Upper lobe of left lung (tissue), 6 donors: Measurements from ENCODE around the gene MACROD2. TPM values are rescaled to one million over a fixed set of nuclear protein-coding genes. Genes with fewer than 3 reads are reported as not detected.
A peak's percentile ranks its signal among the peaks of the same experiment; 100 is the strongest.

Source experiments
- ATAC-seq, 2 donors: fragments of 200-7000 bp; cut with Tn5 transposase; one replicate each; pipeline ENCODE4 v1.9.1; 2022; ENCODE audit warnings: mild to moderate bottlenecking in 2 of 2, moderate library complexity in 2 of 2; ENCODE audit not compliant: low FRiP score in 2 of 2
- DNase-seq, 2 donors: peaks; one replicate each; pipeline ENCODE4 v3.0.0-alpha.2; 2019 to 2020
- H3K27ac ChIP-seq, 4 donors: fragments of 200-600 bp; sonication (generic); one replicate each; pipeline ENCODE4 v1.5.1; 2016 to 2019
- H3K27me3 ChIP-seq, 4 donors: fragments of 200-600 bp; sonication (generic); one replicate each; pipeline ENCODE4 v1.5.1; 2017 to 2019
- H3K36me3 ChIP-seq, 4 donors: fragments of 200-600 bp; sonication (generic); one replicate each; pipeline ENCODE4 v1.5.1; 2016 to 2019
- H3K4me1 ChIP-seq, 4 donors: fragments of 200-600 bp; sonication (generic); one replicate each; pipeline ENCODE4 v1.5.1; 2018 to 2019
- H3K4me3 ChIP-seq, 4 donors: fragments of 200-600 bp; sonication (generic); one replicate each; pipeline ENCODE4 v1.5.1; 2017 to 2019; ENCODE audit warnings: mild to moderate bottlenecking in 2 of 4, moderate library complexity in 1 of 4
- H3K9me3 ChIP-seq, 4 donors: fragments of 200-600 bp; sonication (generic); one replicate each; pipeline ENCODE4 v1.5.1; 2018 to 2019
- CTCF ChIP-seq, 6 experiments: fragments of 450-650 bp in 4 of 6; fragments of 200-600 bp in 2 of 6; sonication (generic) in 2 of 6; IDR thresholded peaks; one replicate each; pipeline ENCODE4 v1.5.1; 2016 to 2019; ENCODE audit warnings: antibody characterized with exemption in 6 of 6
- EP300 ChIP-seq, 4 donors: sonication (generic); formaldehyde crosslinking; IDR thresholded peaks; one replicate each; pipeline ENCODE4 v1.5.1; 2017; ENCODE audit warnings: antibody characterized with exemption in 4 of 4, control low read depth in 2 of 4
- POLR2A ChIP-seq, 4 donors: fragments of 450-650 bp; IDR thresholded peaks; one replicate each; pipeline ENCODE4 v1.5.1; 2016 to 2017; ENCODE audit warnings: antibody characterized with exemption in 4 of 4, mild to moderate bottlenecking in 2 of 4
- POLR2AphosphoS5 ChIP-seq, 2 donors: sonication (generic); formaldehyde crosslinking; IDR thresholded peaks; one replicate each; pipeline ENCODE4 v1.5.1; 2017; ENCODE audit warnings: antibody characterized with exemption in 2 of 2
- WGBS, 2 donors: methylation state at CpG; one replicate each; pipeline ENCODE4 v1.1.5; 2017 to 2018; 5-methylcytosine and 5-hydroxymethylcytosine counted together
- total RNA-seq, 6 donors: library from RNA; depleted of rRNA in 4 of 6; stranded (reverse); fragments of >200 nt in 4 of 6; gene quantifications; one replicate each; pipeline versions ENCODE4 v1.1.0 to v1.2.1, GENCODE V29; 2016 to 2021
- donor health status: DM: no; HTN: no; CAD: no; lungs with moderate emphysema.
- donor health status: DM: no; HTN: yes; CAD: no; lungs with severe emphysema.

MACROD2 gene
- total RNA-seq, 6 donors from 2014 or later: 20.7 to 84.3 (median 36.3) TPM

- H3K27ac ChIP-seq: no peak overlapping the region
- H3K4me3 ChIP-seq: no peak overlapping the region
- no peak for DNase-seq
- no peaks in the 10 kb centered on the region for H3K36me3 ChIP-seq
- no peaks in the 10 kb centered on the region for H3K9me3 ChIP-seq
- no peaks in the 10 kb centered on the region for H3K4me1 ChIP-seq
- 40 to 52% methylated on average over 4 of the region's 4 CpGs for WGBS, 2 donors
- H3K27me3 ChIP-seq: no peaks in the 10 kb centered on the region
- ATAC-seq: no peak
- TF ChIP-seq CTCF (IDR thresholded peaks at IDR 0.05) (no peak), POLR2A (IDR thresholded peaks at IDR 0.05) (no peak), POLR2AphosphoS5 (IDR thresholded peaks at IDR 0.05) (no peak), EP300 (IDR thresholded peaks at IDR 0.05) (no peak)
Measured at GRCh38 chr20:15919118-15919517, 1923.8 kb downstream of the MACROD2 start.

- ATAC-seq (peak in 1 of 2 donors; percentile 16), DNase-seq (no peak)
- WGBS, 2 donors: 74 to 89% methylated on average over 3 to 4 of the region's 4 CpGs
- Histone ChIP-seq H3K9me3 (no peaks in the 10 kb centered on the region), H3K27me3 (no peaks in the 10 kb centered on the region), H3K36me3 (no peaks in the 10 kb centered on the region), H3K27ac (no peak overlapping the region), H3K4me1 (no peaks in the 10 kb centered on the region), H3K4me3 (no peak overlapping the region)
- TF ChIP-seq CTCF (IDR thresholded peaks at IDR 0.05): no peak
- TF ChIP-seq POLR2A (IDR thresholded peaks at IDR 0.05): no peak
- no peak for TF ChIP-seq POLR2AphosphoS5 (IDR thresholded peaks at IDR 0.05)
- no peak for TF ChIP-seq EP300 (IDR thresholded peaks at IDR 0.05)
Measured at GRCh38 chr20:15921930-15922329, 1926.6 kb downstream of the MACROD2 start.

- H3K36me3 ChIP-seq: no peaks in the 10 kb centered on the region
- DNase-seq (no peak), ATAC-seq (no peak)
- no peak overlapping the region for H3K27ac ChIP-seq
- no peaks in the 10 kb centered on the region for H3K9me3 ChIP-seq
- no peaks in the 10 kb centered on the region for H3K27me3 ChIP-seq
- H3K4me3 ChIP-seq: no peak overlapping the region
- H3K4me1 ChIP-seq: no peaks in the 10 kb centered on the region
- WGBS, 2 donors: 83 to 92% methylated on average over 1 of the region's 1 CpG
- TF ChIP-seq EP300 (IDR thresholded peaks at IDR 0.05): no peak
- no peak for TF ChIP-seq POLR2A (IDR thresholded peaks at IDR 0.05)
- TF ChIP-seq CTCF (IDR thresholded peaks at IDR 0.05): no peak
- TF ChIP-seq POLR2AphosphoS5 (IDR thresholded peaks at IDR 0.05): no peak
Measured at GRCh38 chr20:15922556-15922955, 1927.2 kb downstream of the MACROD2 start.

DNA sequence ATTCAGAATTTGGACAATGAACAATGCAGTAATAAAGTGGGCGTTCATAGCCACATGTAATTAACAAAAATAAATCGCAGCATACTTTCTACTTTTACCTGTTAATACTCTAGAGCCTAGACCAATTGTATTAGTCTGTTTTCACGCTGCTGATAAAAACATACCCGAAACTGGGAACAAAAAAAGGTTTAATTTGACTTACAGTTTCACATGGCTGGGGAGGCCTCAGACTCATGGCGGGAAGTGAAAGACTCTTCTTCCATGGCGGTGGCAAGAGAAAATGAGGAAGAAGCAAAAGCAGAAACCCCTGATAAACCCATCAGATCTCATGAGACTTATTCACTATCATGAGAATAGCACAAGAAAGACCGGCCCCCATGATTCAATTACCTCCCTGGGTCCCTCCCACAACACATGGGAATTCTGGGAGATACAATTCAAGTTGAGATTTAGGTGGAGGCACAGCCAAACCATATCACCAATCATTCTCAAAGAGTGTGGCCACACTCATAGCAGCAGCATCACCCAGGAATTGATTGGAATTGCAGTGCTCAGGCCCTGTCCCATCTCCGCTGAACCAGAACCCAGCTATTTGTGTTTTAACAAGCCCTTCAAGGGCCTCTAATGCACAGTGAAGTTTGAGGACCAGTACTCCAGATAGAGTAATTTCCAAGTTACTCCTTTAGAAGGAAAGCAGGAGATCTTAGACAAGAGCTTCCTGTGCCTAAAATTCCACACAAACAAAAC lies 1927.9 kb downstream of the MACROD2 start:
- no peaks in the 10 kb centered on the region for H3K36me3 ChIP-seq
- H3K4me1 ChIP-seq: no peaks in the 10 kb centered on the region
- no peaks in the 10 kb centered on the region for H3K9me3 ChIP-seq
- H3K27me3 ChIP-seq: no peaks in the 10 kb centered on the region
- 89% methylated on average over 8 of the region's 8 CpGs for WGBS, 2 donors
- TF ChIP-seq CTCF (IDR thresholded peaks at IDR 0.05): no peak
- no peak for TF ChIP-seq POLR2A (IDR thresholded peaks at IDR 0.05)
- no peak for TF ChIP-seq EP300 (IDR thresholded peaks at IDR 0.05)
- TF ChIP-seq POLR2AphosphoS5 (IDR thresholded peaks at IDR 0.05): no peak
- no peak for DNase-seq
- ATAC-seq: no peak
- no peak overlapping the region for H3K4me3 ChIP-seq
- no peak overlapping the region for H3K27ac ChIP-seq

- Histone ChIP-seq H3K27ac (no peak overlapping the region), H3K4me3 (no peak overlapping the region), H3K9me3 (no peaks in the 10 kb centered on the region), H3K27me3 (no peaks in the 10 kb centered on the region), H3K4me1 (no peaks in the 10 kb centered on the region), H3K36me3 (no peaks in the 10 kb centered on the region)
- TF ChIP-seq EP300 (IDR thresholded peaks at IDR 0.05): no peak
- no peak for TF ChIP-seq POLR2AphosphoS5 (IDR thresholded peaks at IDR 0.05)
- no peak for TF ChIP-seq CTCF (IDR thresholded peaks at IDR 0.05)
- DNase-seq: no peak
- 76 to 84% methylated on average over 1 of the region's 1 CpG for WGBS, 2 donors
- no peak for ATAC-seq
Measured at GRCh38 chr20:15924556-15924955, 1929.2 kb downstream of the MACROD2 start.
